Muscle layer of duodenum (tissue), 2 donors: Measurements from ENCODE around the gene DHRS2.

ENCODE experiments used
- H3K27ac ChIP-seq: one replicate; pipeline ENCODE4 v1.7.0; 2013; ENCODE audit warnings: mild to moderate bottlenecking, low read length
- H3K27me3 ChIP-seq: one replicate; pipeline ENCODE4 v1.7.0; 2013; ENCODE audit warnings: low read depth, mild to moderate bottlenecking, control low read depth, low read length
- H3K36me3 ChIP-seq, 2 donors: one replicate each; pipeline ENCODE4 v1.7.0; 2013; ENCODE audit warnings: low read length in 2 of 2, control low read depth in 1 of 2, mild to moderate bottlenecking in 1 of 2; ENCODE audit not compliant: insufficient read depth in 2 of 2, control insufficient read depth in 1 of 2
- H3K4me1 ChIP-seq, 2 donors: one replicate each; pipeline ENCODE4 v1.7.0; 2013; ENCODE audit warnings: low read length in 2 of 2, mild to moderate bottlenecking in 2 of 2, control low read depth in 1 of 2, moderate library complexity in 1 of 2; ENCODE audit not compliant: insufficient read depth in 2 of 2, control insufficient read depth in 1 of 2
- H3K4me3 ChIP-seq, 2 donors: one replicate each; pipeline ENCODE4 v1.7.0; 2013; ENCODE audit warnings: low read length in 2 of 2, low read depth in 1 of 2, mild to moderate bottlenecking in 1 of 2
- H3K9me3 ChIP-seq, 2 donors: one replicate each; pipeline ENCODE4 v1.7.0; 2013; ENCODE audit warnings: low read length in 2 of 2, control low read depth in 1 of 2, mild to moderate bottlenecking in 1 of 2; ENCODE audit not compliant: control insufficient read depth in 1 of 2
- donor health status: healthy.

DHRS2 gene

DNA sequence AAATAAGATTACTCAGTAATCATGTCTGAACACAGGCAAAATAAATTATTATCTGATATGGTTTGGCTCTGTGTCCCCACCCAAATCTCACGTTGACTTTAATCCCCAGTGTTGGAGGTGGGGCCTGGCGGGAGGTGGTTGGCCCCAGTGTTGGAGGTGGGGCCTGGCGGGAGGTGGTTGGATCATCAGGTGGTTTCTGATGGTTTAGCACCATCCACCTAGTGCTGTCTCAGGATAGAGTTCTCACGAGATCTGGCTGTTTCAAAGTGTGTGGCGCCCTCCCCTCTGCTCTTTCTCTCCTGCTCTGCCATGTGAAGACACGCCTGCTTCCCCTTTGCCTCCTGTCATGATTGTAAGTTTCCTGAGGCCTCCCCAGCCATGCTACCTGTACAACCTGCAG is 18.1 kb downstream of the DHRS2 start:
- H3K27ac ChIP-seq: no peak overlapping the region
- no peak overlapping the region for H3K4me3 ChIP-seq
- H3K4me1 ChIP-seq: no peaks in the 10 kb centered on the region
- no peaks in the 10 kb centered on the region for H3K27me3 ChIP-seq
- no peaks in the 10 kb centered on the region for H3K9me3 ChIP-seq
- no peaks in the 10 kb centered on the region for H3K36me3 ChIP-seq

DNA sequence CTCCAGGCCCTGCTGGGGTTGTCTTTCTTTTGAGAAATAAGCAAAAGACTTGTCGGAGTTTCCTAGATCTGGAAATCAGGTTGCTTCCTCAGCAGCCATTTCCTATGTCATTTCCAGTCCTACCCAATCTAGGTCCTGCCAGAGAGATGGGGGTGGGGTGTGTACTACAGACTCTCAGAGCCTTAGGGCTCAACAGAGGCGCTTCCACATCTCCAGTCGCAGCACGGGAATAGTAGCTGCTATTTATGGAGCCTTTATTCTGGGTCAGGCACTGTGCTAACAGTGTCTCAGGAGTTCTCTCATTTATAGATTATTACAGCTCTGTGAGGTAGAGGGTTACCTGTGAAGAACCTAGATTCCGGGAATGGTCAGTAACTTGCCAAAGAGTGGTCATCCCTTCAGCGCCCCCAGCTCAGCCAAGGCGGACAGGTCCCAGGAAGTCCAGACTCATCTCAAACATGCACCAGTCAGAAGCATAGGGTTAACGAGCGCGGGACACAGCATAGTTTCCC is 21.9 kb downstream of the DHRS2 start:
- Histone ChIP-seq H3K27ac (no peak overlapping the region), H3K27me3 (no peaks in the 10 kb centered on the region), H3K36me3 (no peaks in the 10 kb centered on the region), H3K9me3 (no peaks in the 10 kb centered on the region), H3K4me3 (no peak overlapping the region), H3K4me1 (no peaks in the 10 kb centered on the region)

GRCh38 chr14:23660290-23661226 is 24.4 kb downstream of the DHRS2 start:
- Histone ChIP-seq H3K36me3 (no peaks in the 10 kb centered on the region), H3K4me1 (no peaks in the 10 kb centered on the region), H3K27ac (no peak overlapping the region), H3K9me3 (no peaks in the 10 kb centered on the region), H3K27me3 (no peaks in the 10 kb centered on the region), H3K4me3 (no peak overlapping the region)

GRCh38 chr14:23661542-23661941 is 25.4 kb downstream of the DHRS2 start:
- H3K36me3 ChIP-seq: no peaks in the 10 kb centered on the region
- no peak overlapping the region for H3K27ac ChIP-seq
- H3K27me3 ChIP-seq: no peaks in the 10 kb centered on the region
- H3K4me1 ChIP-seq: no peaks in the 10 kb centered on the region
- H3K9me3 ChIP-seq: no peaks in the 10 kb centered on the region
- no peak overlapping the region for H3K4me3 ChIP-seq

- Histone ChIP-seq H3K36me3 (no peaks in the 10 kb centered on the region), H3K27me3 (no peaks in the 10 kb centered on the region)
Measured at GRCh38 chr14:23663127-23663526, 27.0 kb downstream of the DHRS2 start.

DNA sequence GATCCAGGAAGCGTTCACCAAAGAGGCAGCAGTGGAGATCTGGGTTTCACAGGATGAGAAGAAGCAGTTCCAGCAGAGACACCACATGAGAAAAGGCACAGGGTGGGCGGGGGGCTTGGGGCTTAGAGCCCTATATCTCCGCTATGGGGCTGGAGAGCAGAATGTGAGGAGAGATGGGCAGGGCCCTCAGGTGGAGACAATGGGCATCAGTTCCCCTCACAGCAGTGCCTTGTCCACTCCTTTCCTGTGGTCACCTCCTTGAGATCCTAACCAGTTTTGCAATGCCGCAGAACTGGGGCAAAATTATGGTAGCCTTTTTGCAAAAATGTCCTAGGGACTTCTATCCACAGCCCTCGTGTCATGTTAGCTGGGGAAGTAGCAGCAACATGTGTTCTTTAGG is 27.5 kb downstream of the DHRS2 start:
- no peaks in the 10 kb centered on the region for H3K4me1 ChIP-seq
- no peaks in the 10 kb centered on the region for H3K9me3 ChIP-seq
- no peak overlapping the region for H3K27ac ChIP-seq
- no peaks in the 10 kb centered on the region for H3K36me3 ChIP-seq
- no peak overlapping the region for H3K4me3 ChIP-seq
- no peaks in the 10 kb centered on the region for H3K27me3 ChIP-seq

More at GRCh38 chr14:23663127-23663526, 27.0 kb downstream of the DHRS2 start:
- Histone ChIP-seq H3K4me3 (no peak overlapping the region), H3K9me3 (no peaks in the 10 kb centered on the region), H3K4me1 (no peaks in the 10 kb centered on the region), H3K27ac (no peak overlapping the region)

DNA sequence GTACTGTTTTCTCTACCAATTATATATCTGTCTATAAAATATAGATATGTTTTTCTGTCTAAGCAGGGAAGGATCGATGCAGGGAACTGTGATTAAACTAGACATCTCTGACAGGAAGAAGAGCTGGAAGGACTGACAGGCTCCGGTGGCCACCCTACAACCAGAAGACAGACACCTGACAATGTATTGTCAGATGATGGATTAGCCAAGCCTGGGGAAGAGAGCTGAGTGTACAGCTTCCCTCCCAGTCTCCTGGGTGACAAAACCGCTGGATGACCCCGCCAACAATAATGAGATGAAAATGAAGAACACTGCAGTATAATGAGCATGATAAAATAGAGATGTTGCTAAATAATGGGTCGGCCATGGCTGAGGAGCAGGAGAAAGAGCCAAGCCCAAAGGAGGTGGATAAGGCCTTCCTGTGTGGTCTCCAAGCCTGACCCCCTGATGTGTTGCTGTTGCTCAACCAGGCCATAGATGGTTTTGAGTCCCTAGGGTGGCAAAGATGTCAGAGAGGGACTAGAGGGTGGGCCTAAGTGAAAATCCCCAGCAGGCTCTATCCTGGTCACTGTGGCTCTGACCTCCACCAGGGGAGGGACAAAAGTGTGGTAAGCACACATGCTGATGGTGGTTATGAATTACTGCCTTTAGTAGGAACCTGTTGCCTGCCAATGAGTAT is 28.2 kb downstream of the DHRS2 start:
- Histone ChIP-seq H3K36me3 (no peaks in the 10 kb centered on the region), H3K9me3 (no peaks in the 10 kb centered on the region), H3K27me3 (no peaks in the 10 kb centered on the region), H3K27ac (no peak overlapping the region), H3K4me1 (no peaks in the 10 kb centered on the region), H3K4me3 (no peak overlapping the region)

- Histone ChIP-seq H3K36me3 (no peaks in the 10 kb centered on the region), H3K9me3 (no peaks in the 10 kb centered on the region), H3K27ac (no peak overlapping the region), H3K4me3 (no peak overlapping the region), H3K4me1 (no peaks in the 10 kb centered on the region), H3K27me3 (no peaks in the 10 kb centered on the region)
Measured at GRCh38 chr14:23665302-23666016, 29.3 kb downstream of the DHRS2 start.

GRCh38 chr14:23667134-23667533 is 31.0 kb downstream of the DHRS2 start:
- Histone ChIP-seq H3K9me3 (no peaks in the 10 kb centered on the region), H3K36me3 (no peaks in the 10 kb centered on the region), H3K27me3 (no peaks in the 10 kb centered on the region), H3K27ac (no peak overlapping the region), H3K4me1 (no peaks in the 10 kb centered on the region), H3K4me3 (no peak overlapping the region)

DNA sequence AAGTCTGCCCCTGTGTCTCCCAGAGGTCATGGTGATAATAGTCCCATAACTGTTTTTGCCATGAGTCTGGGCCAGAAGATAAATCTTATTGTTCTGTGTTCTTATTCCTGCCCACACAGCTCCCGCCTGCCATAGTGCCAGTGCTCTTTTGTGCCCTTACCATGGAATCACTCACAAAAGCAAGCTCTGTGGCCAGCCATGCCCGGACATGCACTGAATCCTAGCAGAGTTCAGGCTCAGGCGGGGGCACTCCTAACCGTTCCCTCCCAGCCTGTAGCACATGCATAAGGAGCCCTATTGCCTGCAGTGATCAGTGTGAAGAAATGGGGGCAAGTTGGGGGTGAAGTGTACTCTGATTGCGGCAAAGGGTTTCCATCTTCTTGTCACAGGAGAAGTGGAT is 33.3 kb downstream of the DHRS2 start:
- no peaks in the 10 kb centered on the region for H3K4me1 ChIP-seq
- H3K4me3 ChIP-seq: no peak overlapping the region
- H3K27me3 ChIP-seq: no peaks in the 10 kb centered on the region
- no peaks in the 10 kb centered on the region for H3K36me3 ChIP-seq
- no peak overlapping the region for H3K27ac ChIP-seq
- no peaks in the 10 kb centered on the region for H3K9me3 ChIP-seq

DNA sequence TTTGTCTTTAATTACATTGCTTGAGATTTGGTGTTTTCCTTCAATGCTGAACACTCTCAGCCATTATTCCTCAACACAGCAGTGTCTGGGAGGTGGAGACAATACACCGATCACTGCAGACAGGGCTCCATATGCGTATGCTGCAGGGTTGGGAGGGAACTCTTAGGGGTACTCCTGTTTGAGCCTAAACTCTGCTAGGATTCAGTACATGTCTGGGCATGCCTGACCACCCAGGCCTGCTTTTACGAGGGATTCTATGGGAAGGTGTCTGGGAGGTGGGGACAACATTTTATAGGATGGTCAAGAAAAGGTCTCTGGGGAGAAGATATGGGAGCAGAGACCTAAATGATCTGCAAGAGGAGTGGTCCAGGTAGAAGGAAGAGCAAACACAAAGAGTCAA is 34.3 kb downstream of the DHRS2 start:
- no peaks in the 10 kb centered on the region for H3K9me3 ChIP-seq
- no peak overlapping the region for H3K4me3 ChIP-seq
- H3K36me3 ChIP-seq: no peaks in the 10 kb centered on the region

More for the DNA sequence above, 34.3 kb downstream of the DHRS2 start:
- no peaks in the 10 kb centered on the region for H3K27me3 ChIP-seq
- no peaks in the 10 kb centered on the region for H3K4me1 ChIP-seq
- H3K27ac ChIP-seq: no peak overlapping the region
